ENCODE measurements around the gene VTI1A. TPM values are rescaled to one million over a fixed set of nuclear protein-coding genes. Genes with fewer than 3 reads are reported as not detected.

Gene VTI1A
- total RNA-seq, 6 experiments from 2014 or later = 23.6 to 27.9 (median 24.9) TPM

DNA sequence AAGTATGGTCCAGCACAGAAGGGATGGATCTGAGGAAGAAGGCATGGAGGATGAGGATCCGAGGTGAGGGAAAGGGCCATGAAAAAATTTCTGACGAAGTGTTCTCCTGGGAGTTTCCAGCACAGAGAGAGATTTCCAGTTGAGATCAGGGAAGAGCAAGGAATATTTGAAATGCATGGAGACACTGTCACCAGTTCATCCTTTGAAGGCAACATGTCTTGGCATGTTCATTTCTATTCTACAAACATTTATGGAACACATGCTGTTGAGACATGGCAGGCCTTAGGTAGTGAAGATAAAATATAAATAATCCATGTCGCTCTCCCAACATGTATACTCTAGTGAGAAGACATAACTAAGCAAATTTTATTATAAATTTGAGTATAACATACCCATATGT is 269.1 kb downstream of the VTI1A start:
- Mint-ChIP-seq H3K27ac (no peak overlapping the region), H3K36me3 (ENCODE audit: low read depth) (peaks cover 11% of the 10 kb centered on the region), H3K4me3 (no peak overlapping the region), H3K9me3 (no peaks in the 10 kb centered on the region), H3K27me3 (ENCODE audit: insufficient read depth) (no peaks in the 10 kb centered on the region; the same call in 1 of the 2 replicates), H3K4me1 (ENCODE audit: low read depth) (peaks cover 51% of the 10 kb centered on the region)
- TF ChIP-seq, protein P1, sequence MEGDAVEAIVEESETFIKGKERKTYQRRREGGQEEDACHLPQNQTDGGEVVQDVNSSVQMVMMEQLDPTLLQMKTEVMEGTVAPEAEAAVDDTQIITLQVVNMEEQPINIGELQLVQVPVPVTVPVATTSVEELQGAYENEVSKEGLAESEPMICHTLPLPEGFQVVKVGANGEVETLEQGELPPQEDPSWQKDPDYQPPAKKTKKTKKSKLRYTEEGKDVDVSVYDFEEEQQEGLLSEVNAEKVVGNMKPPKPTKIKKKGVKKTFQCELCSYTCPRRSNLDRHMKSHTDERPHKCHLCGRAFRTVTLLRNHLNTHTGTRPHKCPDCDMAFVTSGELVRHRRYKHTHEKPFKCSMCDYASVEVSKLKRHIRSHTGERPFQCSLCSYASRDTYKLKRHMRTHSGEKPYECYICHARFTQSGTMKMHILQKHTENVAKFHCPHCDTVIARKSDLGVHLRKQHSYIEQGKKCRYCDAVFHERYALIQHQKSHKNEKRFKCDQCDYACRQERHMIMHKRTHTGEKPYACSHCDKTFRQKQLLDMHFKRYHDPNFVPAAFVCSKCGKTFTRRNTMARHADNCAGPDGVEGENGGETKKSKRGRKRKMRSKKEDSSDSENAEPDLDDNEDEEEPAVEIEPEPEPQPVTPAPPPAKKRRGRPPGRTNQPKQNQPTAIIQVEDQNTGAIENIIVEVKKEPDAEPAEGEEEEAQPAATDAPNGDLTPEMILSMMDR (IDR thresholded peaks at IDR 0.05) = no peak
- no peak for DNase-seq

DNA sequence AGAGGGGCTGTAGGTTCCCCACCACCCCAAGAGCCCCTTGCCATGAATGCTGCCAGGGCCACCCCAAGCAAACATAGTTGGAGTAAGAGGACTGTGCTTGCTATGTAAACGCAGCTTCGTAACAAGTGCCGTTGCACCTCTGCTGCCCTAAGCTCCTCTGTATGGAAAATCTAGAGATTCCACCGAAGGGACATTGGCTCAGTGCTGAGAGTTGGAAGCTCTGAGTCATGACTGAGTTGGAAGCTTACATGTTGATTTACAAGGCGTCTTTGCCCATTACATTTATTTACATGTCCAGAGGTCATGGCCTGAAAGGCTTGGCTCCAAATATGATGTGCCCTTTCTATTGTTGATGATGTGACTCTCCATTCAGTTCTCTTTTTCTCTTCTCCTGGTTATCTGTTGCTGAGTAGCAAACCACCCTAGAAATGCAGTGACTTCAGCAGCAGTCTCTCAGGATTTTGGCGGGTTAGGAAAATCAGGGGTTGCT is 270.0 kb downstream of the VTI1A start:
- TF ChIP-seq, protein P1 (IDR thresholded peaks at IDR 0.05) = no peak
- Mint-ChIP-seq H3K4me3 (peak overlapping the region; percentile 13; the same call in 1 of the 2 replicates), H3K27ac (peak overlapping the region; percentile 3; the same call in 1 of the 2 replicates), H3K27me3 (ENCODE audit: insufficient read depth) (no peaks in the 10 kb centered on the region; the same call in 1 of the 2 replicates), H3K36me3 (ENCODE audit: low read depth) (peaks cover 7% of the 10 kb centered on the region), H3K4me1 (ENCODE audit: low read depth) (peaks cover 42% of the 10 kb centered on the region), H3K9me3 (no peaks in the 10 kb centered on the region)
- DNase-seq = peak; percentile 65

DNA sequence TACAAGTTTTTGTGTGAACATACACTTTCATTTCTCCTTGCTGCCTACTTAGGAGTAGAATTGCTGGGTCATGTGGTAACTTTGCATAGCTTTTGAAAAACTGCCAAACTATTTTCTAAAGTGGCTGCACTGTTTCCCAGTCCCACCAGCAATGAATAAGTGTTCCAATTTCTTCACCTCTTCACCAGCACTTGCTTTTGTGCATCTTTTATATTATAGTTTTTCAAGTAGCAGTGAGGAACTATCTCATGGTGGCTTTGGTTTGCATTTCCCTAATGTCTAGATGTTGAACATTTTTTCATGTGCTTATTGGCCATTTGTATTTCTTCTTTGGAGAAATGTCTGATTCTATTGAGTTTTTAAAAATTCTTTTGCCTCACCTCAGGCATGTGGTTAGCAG is 273.2 kb downstream of the VTI1A start:
- H3K27ac Mint-ChIP-seq = no peak overlapping the region
- no peaks in the 10 kb centered on the region for H3K9me3 Mint-ChIP-seq

DNA sequence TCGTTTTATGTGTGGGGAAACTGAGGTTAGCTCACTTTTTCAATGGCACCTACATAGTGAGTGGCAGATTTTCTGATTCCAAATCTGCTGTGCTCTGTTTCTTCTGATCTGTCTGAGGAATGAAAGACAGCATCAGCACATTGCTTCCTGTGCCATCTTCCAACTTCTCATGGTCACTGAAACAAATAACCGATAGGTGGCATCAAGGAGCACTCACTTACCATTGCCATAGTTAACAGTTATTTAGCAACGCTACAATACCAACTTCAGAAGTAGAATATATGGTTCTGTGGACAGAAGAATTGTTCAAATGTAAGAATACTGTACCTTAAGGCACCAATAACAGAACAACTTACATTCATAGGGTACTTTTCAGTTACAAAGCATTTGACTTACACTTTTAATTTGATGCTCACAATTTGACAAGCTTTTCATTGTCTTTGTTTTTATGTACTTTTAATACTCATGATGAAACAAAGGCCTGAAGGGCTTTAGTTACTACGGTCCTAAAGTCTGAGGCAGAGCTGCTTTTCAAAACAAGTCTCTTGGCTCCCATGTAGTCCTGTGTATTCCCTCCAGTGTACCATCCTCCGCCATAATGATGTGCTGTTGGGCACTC is 274.2 kb downstream of the VTI1A start:
- no peaks in the 10 kb centered on the region for H3K27me3 Mint-ChIP-seq (ENCODE audit: insufficient read depth)
- no peaks in the 10 kb centered on the region for H3K9me3 Mint-ChIP-seq
- DNase-seq = peak; percentile 53
- H3K4me3 Mint-ChIP-seq = no peak overlapping the region
- peaks cover 5% of the 10 kb centered on the region for H3K36me3 Mint-ChIP-seq (ENCODE audit: low read depth)
- TF ChIP-seq, protein P1 (IDR thresholded peaks at IDR 0.05) = peak; percentile 85
- peaks cover 20% of the 10 kb centered on the region for H3K4me1 Mint-ChIP-seq (ENCODE audit: low read depth)
- no peak overlapping the region for H3K27ac Mint-ChIP-seq

More for the DNA sequence above, 273.2 kb downstream of the VTI1A start:
- H3K4me1 Mint-ChIP-seq (ENCODE audit: low read depth) = peaks cover 27% of the 10 kb centered on the region
- H3K36me3 Mint-ChIP-seq (ENCODE audit: low read depth) = peaks cover 12% of the 10 kb centered on the region
- H3K4me3 Mint-ChIP-seq = no peak overlapping the region
- no peaks in the 10 kb centered on the region for H3K27me3 Mint-ChIP-seq (ENCODE audit: insufficient read depth)
- DNase-seq = no peak
- TF ChIP-seq, protein P1 (IDR thresholded peaks at IDR 0.05) = no peak

DNA sequence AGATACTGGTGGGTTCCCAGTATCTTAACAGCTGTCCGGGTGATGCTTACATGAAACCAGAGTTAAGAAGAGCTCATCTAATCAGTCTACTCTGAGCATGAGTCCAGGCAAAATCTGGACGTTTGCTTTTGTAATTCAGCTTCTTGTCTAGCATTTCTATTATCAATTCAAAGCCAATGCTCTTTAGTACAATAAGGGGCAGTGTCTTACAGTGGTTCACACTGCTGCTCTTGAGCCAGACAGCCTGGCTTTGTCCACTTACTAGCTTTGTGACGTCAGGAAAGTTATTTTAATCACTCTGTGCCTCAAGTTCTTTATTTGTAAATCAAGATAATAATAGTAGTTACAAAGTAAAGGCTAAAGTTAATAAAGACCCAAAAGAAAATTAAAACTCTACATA is 275.7 kb downstream of the VTI1A start:
- H3K4me3 Mint-ChIP-seq = no peak overlapping the region
- H3K9me3 Mint-ChIP-seq = no peaks in the 10 kb centered on the region
- H3K27ac Mint-ChIP-seq = no peak overlapping the region
- H3K36me3 Mint-ChIP-seq (ENCODE audit: low read depth) = peaks cover 5% of the 10 kb centered on the region; the same call in 1 of the 2 replicates
- TF ChIP-seq, protein P1 (IDR thresholded peaks at IDR 0.05) = no peak
- no peak for DNase-seq
- peaks cover 7% of the 10 kb centered on the region; the same call in 1 of the 2 replicates for H3K4me1 Mint-ChIP-seq (ENCODE audit: low read depth)
- H3K27me3 Mint-ChIP-seq (ENCODE audit: insufficient read depth) = no peaks in the 10 kb centered on the region
